Hematopoietic multipotent progenitor cell treated with erythropoietin and hydrocortisone succinate and interleukin-3 and kit ligand, for 6 days (in vitro differentiated cells): Measurements from ENCODE around the gene GLIS1.
A peak's percentile ranks its signal among the peaks of the same experiment; 100 is the strongest.

Experiments used
- DNase-seq: peaks from one replicate; pipeline ENCODE4 v3.0.0-alpha.2; 2015

The GLIS1 gene

GRCh38 chr1:53576866-53577760, 161.9 kb downstream of the GLIS1 start:
- no peak for DNase-seq

GRCh38 chr1:53576381-53576801, 162.6 kb downstream of the GLIS1 start:
- DNase-seq, result no peak

- no peak for DNase-seq
These were observed 163.0 kb downstream of the GLIS1 start for GRCh38 chr1:53575955-53576320.

- no peak for DNase-seq
These were observed 163.6 kb downstream of the GLIS1 start for GRCh38 chr1:53575141-53575954.

- DNase-seq, result no peak
These were observed 164.3 kb downstream of the GLIS1 start for GRCh38 chr1:53574621-53575020.

- no peak for DNase-seq
These were observed 165.0 kb downstream of the GLIS1 start for GRCh38 chr1:53573931-53574330.

GRCh38 chr1:53573522-53573921, 165.4 kb downstream of the GLIS1 start:
- no peak for DNase-seq

- DNase-seq, result no peak
These were observed 166.2 kb downstream of the GLIS1 start for GRCh38 chr1:53572815-53573173.

GRCh38 chr1:53572065-53572814, 166.7 kb downstream of the GLIS1 start:
- peak; percentile 43 for DNase-seq

- peak; percentile 8 for DNase-seq
These were observed 170.4 kb downstream of the GLIS1 start for GRCh38 chr1:53568540-53568939.

GRCh38 chr1:53567851-53568250, 171.1 kb downstream of the GLIS1 start:
- no peak for DNase-seq

- DNase-seq, result no peak
These were observed 171.5 kb downstream of the GLIS1 start for GRCh38 chr1:53567450-53567849.

- DNase-seq, result no peak
These were observed 175.4 kb downstream of the GLIS1 start for GRCh38 chr1:53563611-53564010.

GRCh38 chr1:53562981-53563379, 176.0 kb downstream of the GLIS1 start:
- DNase-seq, result no peak

GRCh38 chr1:53562291-53562980, 176.5 kb downstream of the GLIS1 start:
- no peak for DNase-seq

- no peak for DNase-seq
These were observed 177.4 kb downstream of the GLIS1 start for GRCh38 chr1:53561503-53562105.

GRCh38 chr1:53560581-53561502, 178.1 kb downstream of the GLIS1 start:
- no peak for DNase-seq

- DNase-seq, result no peak
These were observed 178.9 kb downstream of the GLIS1 start for GRCh38 chr1:53559854-53560580.

GRCh38 chr1:53559391-53559815, 179.6 kb downstream of the GLIS1 start:
- no peak for DNase-seq

- DNase-seq, result no peak
These were observed 180.1 kb downstream of the GLIS1 start for GRCh38 chr1:53558739-53559315.
